Suprapubic skin (tissue), 3 donors: ENCODE data around the gene FXR2.

Source experiments
- POLR2A ChIP-seq, 2 donors: fragments of 450-650 bp; IDR thresholded peaks; one replicate each; pipeline ENCODE4 v1.6.1; 2017; ENCODE audit warnings: antibody characterized with exemption in 2 of 2, mild to moderate bottlenecking in 2 of 2, moderate library complexity in 2 of 2
- TF ChIP-seq, protein P1 (sequence below), 2 donors: fragments of 200-600 bp in 1 of 2; fragments of 450-650 bp in 1 of 2; sonication (generic) in 1 of 2; IDR thresholded peaks; one replicate each; pipeline ENCODE4 v1.5.1; 2016 to 2019; ENCODE audit warnings: antibody characterized with exemption in 2 of 2, mild to moderate bottlenecking in 1 of 2, moderate library complexity in 1 of 2

GRCh38 chr17:7629939-7630571, 15.4 kb upstream of the FXR2 start, which contains the start of gene SHBG:
- no peak for TF ChIP-seq POLR2A (IDR thresholded peaks at IDR 0.05)
- TF ChIP-seq, protein P1, sequence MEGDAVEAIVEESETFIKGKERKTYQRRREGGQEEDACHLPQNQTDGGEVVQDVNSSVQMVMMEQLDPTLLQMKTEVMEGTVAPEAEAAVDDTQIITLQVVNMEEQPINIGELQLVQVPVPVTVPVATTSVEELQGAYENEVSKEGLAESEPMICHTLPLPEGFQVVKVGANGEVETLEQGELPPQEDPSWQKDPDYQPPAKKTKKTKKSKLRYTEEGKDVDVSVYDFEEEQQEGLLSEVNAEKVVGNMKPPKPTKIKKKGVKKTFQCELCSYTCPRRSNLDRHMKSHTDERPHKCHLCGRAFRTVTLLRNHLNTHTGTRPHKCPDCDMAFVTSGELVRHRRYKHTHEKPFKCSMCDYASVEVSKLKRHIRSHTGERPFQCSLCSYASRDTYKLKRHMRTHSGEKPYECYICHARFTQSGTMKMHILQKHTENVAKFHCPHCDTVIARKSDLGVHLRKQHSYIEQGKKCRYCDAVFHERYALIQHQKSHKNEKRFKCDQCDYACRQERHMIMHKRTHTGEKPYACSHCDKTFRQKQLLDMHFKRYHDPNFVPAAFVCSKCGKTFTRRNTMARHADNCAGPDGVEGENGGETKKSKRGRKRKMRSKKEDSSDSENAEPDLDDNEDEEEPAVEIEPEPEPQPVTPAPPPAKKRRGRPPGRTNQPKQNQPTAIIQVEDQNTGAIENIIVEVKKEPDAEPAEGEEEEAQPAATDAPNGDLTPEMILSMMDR (IDR thresholded peaks at IDR 0.05): no peak
